Measurements from ENCODE around the gene RHBDD2. TPM values are rescaled to one million over a fixed set of nuclear protein-coding genes. Genes with fewer than 3 reads are reported as not detected.
"Not testable (repeated sequence)": the region's sequence is repeated elsewhere in the genome, so short reads cannot be mapped to it uniquely, and the experiment has no call there.

RHBDD2 gene
- polyA plus RNA-seq, 1 donor, result 25.1 TPM

DNA sequence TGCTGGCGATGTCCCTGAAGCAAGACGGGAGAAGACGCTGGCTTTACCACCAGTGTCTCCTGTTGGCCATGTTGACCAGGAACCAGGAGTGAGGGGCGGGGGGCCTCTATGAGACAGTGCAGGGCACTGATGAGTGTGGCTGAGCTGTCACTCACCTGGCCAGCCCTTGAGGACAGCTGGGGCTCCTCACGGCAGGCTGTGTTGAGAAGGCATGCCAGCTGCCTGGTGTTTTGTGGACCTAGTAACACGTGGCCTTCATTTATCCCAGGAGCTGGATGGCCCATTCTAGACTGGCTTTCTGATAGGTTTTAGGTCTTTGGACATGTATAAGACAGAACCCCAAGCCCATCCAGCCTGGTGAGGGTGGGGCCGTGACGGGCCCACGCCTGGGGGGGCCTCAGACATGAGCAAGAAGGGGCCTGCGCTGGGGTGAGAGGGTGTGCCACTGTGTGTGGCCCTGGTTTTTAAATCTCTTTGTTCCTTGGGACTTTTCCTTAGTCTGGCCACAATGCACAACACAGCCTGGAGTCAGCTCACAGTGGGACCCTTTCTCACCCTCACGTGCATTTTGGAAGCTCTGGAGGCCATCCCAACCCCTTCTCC, 10.5 kb downstream of the RHBDD2 start:
- DNase-seq (ENCODE audit: low read depth), result no peak

DNA sequence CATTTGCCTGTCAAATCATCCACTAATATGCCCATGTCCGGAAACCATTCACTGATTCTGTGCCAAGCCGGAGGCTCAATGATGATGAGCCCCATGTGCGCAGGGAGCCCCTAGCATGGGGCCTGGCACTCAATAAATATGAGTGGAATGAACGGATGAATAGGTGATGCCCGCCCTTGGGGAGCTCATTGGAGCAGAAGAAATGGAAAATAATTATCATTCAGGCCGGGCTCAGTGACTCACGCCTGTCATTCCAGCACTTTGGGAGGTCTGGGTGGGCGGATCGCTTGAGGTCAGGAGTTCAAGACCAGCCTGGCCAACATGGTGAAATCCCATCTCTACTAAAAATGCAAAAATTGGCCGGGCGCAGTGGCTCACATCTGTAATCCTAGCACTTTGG, 11.0 kb downstream of the RHBDD2 start:
- DNase-seq (ENCODE audit: low read depth), result no peak

DNA sequence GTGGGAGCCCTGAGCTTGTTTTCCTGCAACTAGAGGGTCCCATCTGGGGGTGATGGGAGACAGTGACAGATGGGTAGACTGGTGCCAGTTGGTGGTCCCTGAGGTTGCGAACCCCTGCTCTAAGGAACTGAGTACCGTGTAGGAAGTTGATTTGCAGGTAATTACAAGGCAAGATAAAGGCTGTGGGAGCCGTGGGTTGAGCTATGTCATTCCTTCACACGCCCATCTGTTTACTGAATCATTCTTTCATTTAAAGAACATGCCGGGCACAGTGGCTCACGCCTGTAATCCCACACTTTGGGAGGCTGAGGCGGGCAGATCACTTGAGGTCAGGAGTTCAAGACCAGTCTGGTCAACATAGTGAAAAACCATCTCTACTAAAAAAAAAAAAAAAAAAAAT, 12.4 kb downstream of the RHBDD2 start:
- not testable (repeated sequence) for DNase-seq (ENCODE audit: low read depth)

DNA sequence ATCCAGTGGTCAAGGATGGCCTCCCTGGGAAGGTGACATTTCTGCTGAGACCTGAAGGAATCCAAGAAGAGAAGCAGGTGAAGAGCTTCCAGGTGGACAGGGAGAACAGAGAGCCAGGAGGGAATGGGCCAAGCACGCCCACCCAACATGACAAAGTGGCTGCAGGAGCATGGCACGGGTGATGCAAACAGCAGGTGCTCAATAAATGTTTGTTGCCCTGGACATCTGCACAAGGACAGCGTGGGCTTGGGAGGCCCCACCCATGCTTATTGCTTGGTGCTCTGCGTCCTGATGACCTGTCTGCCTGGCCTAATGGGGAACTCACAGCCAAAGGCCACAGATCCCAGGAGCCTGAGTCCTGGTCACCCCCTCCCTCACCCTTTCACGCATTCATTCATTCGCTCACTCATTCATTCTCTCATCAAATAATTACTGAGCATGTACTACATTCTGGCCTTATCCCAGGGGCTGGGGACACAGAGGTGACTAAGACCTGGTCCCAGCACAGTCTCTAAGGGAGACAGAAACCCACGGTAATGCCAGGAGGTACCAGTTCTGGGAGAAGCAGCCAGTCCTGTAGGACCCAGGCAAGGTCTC, 13.1 kb downstream of the RHBDD2 start:
- DNase-seq (ENCODE audit: low read depth), result no peak

DNA sequence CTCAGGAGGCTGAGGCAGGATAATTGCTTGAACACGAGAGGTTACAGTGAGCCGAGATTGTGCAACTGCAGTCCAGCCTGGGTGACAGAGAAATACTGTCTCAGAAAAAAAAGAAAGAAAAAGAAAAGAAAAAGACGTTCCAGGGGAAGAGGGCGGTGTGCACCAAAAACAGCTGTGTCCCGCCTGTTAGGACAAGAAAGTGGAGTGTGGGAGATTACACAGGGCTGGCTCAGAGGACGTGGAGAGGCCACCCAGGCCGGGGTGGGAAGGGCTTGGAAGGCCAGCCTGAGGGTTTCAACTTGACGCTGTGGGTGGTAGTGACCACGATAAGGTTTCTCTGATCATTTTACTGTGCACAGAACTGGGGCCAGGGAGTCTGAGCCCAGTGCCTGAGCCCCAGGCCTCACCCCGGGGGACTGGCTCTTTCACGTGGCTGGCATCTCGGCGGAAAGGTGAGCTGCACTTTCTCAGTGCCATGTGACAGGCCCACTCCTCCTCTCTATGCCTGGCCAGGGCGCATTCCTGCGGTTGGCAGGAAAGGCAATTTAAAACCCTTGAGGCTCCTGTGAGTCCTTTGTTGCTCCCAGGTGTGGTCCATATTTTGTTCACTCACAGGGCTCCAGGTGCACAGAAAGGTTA, 13.9 kb downstream of the RHBDD2 start:
- DNase-seq (ENCODE audit: low read depth), result no peak

DNA sequence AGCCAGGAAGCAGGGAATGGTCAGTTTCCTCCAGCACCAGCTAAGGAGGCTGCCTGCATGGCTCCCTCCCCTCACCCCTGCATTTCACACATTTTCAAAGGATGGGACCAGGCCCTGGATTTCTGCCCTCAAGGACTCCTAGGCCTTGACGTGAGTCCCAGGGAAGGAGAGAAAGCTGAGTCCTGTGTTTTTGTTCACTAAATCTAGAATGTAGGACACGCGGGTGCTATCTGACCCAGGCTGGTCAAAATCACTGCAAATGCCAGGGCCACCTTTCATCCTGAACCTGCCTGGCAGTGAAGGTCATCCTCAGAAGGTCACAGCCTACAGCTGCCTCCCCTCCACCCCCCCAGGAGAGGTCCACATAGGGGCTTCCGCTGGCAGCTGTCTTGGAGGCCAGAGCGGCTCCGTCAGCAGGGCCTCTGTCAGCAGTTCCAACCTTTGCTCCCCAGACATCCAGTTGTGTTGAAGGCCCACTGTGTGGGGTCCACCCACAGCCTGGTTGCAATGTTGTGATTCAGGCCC, 18.0 kb downstream of the RHBDD2 start:
- DNase-seq (ENCODE audit: low read depth), result no peak

DNA sequence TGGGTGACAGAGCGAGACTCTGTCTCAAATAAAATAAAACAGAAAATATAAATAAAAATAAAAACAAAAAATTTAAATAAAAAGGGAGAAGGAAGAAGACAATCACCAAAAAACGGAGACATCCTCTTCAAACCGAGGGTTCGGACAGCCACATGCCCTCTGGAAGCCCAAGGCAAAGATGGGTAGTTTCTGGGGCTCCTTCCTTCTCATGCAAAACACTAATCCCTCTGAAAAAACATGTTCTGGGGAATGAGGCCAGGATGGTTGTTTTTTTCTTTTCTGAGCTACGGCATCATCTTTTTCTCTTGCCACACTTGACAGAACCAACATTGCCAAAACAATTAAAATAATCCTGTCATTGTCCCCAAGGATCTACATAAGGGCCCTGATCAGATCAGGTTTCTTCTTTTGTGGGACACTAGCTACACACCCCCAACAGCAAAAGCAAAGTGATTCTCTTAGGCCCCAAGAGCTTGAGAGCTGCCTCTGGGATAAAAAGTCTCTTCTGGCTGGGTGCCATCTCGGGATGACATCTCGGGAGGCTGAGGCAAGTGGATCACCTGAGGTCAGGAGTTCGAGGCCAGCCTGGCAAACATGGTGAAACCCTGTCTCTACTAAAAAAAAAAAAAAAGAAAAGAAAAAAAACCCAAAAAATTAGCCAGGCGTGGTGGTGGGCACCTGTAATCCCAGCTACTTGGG, 21.9 kb downstream of the RHBDD2 start:
- no peak for DNase-seq (ENCODE audit: low read depth)

DNA sequence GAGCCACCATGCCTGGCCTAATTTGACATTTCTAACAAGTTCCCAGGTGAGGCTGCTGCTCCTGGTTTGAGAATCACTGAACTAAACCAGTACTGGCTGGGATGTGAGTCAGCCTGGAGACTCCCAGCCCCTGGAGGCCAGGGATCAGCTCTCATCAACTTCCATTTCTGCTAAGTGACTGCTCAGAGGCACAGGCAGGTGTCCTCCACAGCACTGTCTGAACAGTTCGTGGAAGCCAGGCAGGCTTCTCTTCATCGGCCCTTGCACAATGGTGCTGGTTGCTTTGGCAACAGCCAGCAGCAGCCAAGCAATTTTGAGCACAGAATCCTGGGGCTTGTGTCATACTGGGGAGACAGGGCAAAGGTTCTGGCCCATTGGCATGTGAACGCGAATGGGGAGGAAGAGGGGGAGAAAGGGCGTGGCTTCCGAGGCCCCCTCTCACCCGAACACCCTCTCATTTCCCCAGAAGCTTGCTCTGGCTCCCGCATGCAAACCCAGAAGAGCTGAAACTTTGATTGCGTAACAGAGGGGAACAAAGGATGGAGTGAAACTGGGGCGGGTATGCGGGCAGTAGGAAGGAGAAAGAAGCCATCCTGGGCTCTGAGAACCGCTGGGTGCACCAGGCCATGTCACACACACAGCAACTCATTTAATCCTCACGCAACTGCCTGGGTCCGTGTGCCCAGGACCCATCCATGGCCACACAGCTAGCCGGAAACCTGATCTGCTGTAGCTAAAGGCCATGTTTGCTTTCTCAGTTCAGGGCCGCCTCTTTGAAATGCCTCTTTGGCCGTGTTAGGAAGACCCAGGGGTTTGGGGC, 27.2 kb downstream of the RHBDD2 start:
- no peak for DNase-seq (ENCODE audit: low read depth)

DNA sequence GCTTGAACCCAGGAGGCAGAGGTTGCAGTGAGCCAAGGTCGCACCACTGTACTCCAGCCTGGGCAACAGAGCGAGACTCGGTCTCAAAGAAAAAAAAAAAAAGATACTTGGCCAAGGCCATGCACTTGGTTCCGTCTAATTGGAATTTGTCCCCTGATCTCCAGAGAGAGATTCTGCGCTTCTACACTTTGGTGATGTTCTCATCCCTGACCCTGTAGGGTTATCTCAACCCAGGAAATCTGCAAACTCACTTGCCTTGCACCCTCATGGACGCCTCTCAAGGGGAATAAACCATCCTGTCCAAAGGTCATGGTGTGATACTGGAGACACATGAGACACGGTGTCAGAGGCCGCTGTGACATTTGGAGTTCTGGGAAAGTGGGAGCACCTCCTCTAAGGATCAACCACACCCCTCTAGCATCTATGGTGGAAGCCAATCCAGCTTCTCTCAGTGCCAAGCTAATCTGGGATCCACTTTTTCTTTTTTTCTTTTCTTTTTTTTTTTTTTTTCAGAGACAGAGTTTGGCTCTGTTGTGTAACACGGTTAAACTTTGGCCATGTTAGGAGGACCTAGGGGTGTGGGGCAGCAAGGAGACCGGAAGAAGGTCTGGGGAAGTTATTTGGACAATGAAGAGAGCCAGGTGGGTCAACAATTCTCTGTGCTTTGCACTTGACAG, 28.3 kb downstream of the RHBDD2 start:
- no peak for DNase-seq (ENCODE audit: low read depth)

DNA sequence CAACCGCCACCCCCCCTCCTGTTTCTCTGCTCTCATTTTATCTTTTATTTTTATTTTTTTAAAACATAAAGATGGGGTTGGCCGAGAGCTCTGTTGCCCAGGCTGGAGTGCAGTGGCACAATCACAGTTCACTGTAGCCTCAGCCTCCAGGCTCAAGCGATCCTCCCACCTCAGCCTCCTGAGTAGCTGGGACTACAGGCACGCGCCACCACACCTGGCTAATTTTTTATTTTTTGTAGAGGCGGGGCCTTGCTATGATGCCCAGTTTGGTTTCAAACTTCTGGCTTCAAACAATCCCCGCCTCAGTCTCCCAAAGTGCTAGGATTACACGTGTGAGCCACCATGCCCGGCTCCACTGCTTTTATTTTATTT, 28.8 kb downstream of the RHBDD2 start:
- DNase-seq (ENCODE audit: low read depth), result not testable (repeated sequence)

DNA sequence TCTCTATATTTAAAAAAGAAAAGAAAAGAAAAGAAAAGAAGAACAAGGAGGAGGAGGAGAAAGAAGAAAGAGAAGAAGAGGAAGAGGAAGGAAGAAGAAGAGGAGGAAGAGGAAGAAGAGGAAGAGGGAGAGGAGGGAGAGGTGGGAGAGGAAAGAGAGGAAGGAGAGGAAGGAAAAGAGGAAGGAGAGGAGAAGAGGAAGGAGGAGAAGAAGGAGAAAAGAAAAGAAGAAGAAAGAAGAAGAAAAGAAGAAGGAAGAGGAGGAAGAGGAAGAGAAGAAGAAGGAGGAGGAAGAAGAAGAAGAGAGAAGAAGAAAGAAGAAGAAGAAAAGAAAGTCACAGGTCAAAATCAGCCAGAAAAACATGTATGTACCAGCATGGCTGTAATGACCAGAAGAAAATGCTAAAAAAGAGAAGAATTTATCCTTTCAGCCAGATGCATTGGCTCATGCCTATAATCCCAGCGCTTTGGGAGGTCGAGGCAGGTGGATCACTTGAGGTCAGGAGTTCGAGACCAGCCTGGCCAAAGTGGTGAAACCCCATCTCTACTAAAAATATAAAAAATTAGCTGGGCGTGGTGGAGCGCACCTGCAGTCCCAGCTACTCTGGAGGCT, 30.8 kb downstream of the RHBDD2 start:
- no peak for DNase-seq (ENCODE audit: low read depth)

DNA sequence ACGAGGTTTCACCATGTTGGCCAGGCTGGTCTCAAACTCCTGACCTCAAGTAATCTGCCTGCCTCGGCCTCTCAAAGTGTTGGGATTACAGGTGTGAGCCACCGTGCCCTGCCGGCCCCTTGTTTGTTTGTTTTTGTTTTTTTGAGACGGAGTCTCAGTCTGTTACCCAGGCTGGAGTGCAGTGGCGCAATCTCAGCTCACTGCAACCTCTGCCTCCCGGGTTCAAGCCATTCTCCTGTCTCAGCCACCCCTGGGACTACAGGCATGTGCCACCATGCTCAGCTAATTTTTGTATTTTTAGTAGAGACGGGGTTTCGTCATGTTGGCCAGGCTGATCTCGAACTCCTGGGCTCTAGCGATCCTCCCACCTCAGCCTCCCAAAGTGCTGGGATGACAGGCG, 32.4 kb downstream of the RHBDD2 start:
- not testable (repeated sequence) for DNase-seq (ENCODE audit: low read depth)

DNA sequence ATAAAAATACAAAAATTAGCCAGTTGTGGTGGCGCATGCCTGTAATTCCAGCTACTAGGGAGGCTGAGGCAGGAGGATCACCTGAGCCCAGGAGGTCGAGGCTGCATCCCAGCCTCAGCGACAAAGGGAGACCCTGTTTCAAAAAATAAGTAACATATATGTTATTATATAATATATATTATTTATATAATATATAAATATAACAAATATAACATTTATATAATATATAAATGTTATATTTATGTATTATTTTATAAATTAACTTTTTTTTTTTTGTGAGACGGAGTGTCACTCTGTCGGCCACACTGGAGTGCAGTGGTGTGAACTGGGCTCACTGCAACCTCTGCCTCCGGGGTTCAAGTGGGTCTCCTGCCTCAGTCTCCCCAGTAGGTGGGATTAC, 34.6 kb downstream of the RHBDD2 start:
- no peak for DNase-seq (ENCODE audit: low read depth)

DNA sequence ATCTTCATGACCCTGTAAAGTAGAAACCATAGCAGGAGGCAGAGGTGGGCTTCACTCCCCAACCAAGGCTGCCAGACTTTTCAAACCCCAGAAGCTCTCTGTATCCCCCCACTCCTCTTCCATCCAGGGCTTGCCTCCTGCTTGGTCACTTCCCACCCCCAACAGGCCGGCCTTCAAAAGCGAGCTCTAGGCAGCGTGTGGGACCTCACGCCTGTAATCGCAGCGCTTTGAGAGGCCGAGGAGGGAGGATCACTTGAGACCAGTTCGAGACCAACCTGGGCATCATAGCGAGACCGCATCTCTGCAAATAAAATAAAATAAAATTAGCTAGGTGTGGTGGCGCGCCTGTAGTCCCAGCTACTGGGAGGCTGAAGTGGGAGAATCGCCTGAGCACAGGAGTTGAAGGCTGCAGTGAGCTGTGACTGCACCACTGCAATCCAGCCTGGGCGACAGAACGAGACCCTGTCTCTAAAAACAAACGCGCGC, 35.4 kb downstream of the RHBDD2 start:
- DNase-seq (ENCODE audit: low read depth), result no peak

DNA sequence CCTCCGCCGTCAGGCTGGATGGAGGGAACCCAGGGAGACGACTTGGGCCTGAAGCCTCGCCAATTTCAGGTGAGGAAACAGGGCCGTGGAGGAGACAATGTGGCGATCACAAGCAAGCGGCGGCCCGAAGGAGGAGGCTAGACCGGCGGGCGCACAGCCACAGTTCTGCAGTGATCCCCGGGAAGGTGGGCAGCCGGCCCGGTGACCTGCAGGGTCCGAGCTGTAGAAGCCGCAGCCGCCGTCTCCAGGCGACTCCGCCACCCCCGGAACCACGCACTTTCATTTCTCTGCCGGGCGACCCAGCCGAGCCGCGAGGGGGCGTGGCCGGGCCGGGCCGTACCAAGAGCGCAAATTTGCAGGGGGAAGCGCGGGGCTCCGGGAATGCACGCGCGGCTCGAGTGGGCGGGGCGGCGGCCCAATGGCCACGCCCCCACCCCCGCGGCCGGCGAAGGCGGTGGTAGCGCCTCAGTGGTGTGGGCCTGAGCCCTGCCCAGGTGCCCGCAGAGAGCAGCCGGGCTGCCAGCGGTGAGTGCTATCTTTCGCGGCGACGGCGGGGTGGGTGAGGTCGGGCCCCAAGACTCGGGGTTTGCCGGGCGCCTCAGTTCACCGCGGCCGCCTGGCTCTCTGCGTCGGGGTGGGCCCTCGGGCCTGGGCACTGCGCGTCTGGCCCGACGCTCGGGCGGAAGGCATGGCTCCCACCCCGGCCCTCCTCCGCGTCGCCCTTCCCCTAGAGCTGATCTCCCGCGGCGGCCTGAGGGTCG, 36.0 kb downstream of the RHBDD2 start, which contains the start of gene POR:
Gene POR, plus strand, starts transcription at position 501 of the 761 bp plus-strand sequence. CDS start 38,847 bp downstream, outside the sequence.
- DNase-seq (ENCODE audit: low read depth), result peak; percentile 71

DNA sequence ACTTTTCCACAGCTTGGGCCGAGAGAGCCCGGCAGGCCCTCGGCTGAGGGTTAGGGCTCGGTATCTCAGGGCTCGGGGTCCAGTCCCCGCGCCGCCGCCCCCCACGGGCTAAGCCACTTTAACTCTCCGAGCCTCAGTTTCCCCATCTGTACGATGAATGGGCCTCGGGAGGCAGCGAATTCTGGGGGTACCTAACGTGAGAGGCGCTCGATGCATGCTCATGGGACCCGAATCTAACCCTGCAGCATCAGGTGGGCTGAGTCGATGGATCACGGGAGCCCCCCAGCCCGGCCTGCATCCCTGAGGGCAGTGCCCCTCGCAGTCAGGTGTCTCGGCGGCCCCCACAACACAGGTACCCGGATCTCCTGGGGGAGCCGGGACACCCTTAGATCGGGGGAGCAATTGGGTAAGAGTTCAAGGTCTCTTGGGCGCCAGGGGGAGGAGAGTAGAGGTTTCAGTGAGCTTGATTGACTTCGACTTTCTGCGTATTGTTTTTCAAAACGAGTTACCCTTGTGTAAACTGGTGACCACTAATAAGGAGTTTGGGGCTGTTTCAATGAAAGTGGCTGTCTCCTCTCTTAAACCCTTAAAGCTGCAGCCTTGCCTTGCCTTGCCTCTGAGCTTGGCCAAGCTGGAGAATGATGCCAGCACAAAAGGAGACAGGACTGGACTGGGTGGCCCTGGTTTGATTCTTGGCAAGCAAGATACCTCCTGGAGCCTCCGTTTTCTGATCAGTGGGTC, 36.8 kb downstream of the RHBDD2 start:
- DNase-seq (ENCODE audit: low read depth), result no peak

DNA sequence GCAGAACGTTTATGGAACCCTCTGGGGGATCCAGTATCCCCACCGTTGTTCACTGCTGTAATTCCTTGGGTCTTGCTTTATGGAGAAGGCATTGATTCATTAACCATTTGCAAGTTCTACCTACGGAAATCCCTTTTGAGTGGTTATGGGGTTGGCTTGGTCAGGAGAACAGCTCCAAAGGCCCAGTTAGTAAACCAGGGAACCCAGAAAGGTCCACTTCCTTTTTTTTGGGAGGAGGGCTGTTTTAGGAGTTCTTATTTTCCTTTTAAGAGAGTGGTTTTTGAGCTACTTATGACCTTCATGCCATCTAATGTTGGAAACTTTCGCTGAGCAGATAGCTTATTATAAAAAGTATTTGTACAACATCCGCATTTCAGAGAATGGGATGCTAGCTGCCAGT, 37.4 kb downstream of the RHBDD2 start:
- DNase-seq (ENCODE audit: low read depth), result no peak

DNA sequence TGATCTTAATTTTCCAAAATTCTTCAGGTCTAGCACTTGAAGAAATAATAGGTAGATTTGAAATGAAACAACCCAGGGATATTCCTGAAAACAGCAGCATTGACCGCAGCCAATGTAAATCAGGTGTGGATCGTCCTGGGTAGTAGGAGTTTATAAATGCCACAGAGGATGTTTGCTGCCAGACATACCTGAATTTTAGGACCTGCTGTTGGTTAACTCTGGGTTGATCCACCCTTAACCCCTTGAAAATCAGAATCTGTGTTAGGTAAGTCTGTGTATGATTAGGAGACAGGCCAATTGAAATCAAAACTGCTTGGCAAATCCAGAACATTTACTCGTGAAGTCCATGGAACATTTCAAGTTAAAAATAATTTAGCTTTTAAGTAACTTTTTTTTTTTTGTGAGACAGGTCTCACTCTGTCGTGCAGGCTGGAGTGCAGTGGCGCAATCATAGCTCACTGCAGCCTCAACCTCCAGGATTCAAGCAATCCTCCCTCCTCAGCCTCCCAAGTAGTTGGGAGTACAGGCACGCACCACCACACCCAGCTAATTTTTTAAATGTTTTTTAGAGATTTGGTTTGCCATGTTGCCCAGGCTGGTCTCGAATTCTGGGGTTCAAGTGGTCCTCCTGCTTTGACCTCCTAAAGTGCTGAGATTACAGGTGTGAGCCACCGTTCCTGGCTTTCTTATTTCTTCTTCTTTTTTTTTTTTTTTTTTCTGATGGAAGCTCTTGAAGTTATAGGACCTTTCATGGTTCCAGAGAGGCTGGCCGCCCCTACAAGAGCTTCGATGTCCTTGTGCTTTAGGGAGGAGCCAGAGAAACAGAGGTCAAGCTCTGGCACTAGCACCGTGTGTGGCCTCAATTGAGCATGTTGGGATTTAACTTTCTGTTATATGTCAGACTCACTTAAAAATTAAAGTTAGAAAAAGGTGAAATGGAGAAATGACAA, 38.1 kb downstream of the RHBDD2 start:
- DNase-seq (ENCODE audit: low read depth), result no peak

All from forelimb muscle (tissue), 1 donor.